Aorta (tissue), 5 donors: ENCODE measurements around the gene APOBEC3G. TPM values are rescaled to one million over a fixed set of nuclear protein-coding genes. Genes with fewer than 3 reads are reported as not detected.
"Not testable (repeated sequence)": the region's sequence is repeated elsewhere in the genome, so short reads cannot be mapped to it uniquely, and the experiment has no call there.

Experiments used
- ATAC-seq: fragments of 200-7000 bp; cut with Tn5 transposase; one replicate; pipeline ENCODE4 v1.9.1; 2022; ENCODE audit warnings: moderate library complexity; ENCODE audit not compliant: low FRiP score
- DNase-seq, 2 donors: peaks; one replicate each; pipeline ENCODE4 v3.0.0-alpha.2; 2020
- H3K27ac ChIP-seq, 2 donors: one replicate each; pipeline ENCODE4 v1.5.1; 2013; ENCODE audit warnings: low read length in 2 of 2, mild to moderate bottlenecking in 2 of 2, moderate library complexity in 2 of 2, control low read depth in 1 of 2, inconsistent platforms in 1 of 2, low read depth in 1 of 2
- H3K27me3 ChIP-seq, 2 donors: one replicate each; pipeline ENCODE4 v1.6.1; 2013; ENCODE audit warnings: control low read depth in 1 of 2, low read length in 1 of 2, mild to moderate bottlenecking in 1 of 2, moderate library complexity in 1 of 2; ENCODE audit not compliant: insufficient read depth in 2 of 2, control insufficient read depth in 1 of 2
- H3K36me3 ChIP-seq, 2 donors: one replicate each; pipeline ENCODE4 v1.6.1; 2013; ENCODE audit warnings: control low read depth in 1 of 2, low read length in 1 of 2, mild to moderate bottlenecking in 1 of 2; ENCODE audit not compliant: insufficient read depth in 2 of 2, control insufficient read depth in 1 of 2
- H3K4me1 ChIP-seq, 2 donors: one replicate each; pipeline ENCODE4 v1.6.1; 2013; ENCODE audit warnings: low read length in 2 of 2, control low read depth in 1 of 2, mild to moderate bottlenecking in 1 of 2, moderate library complexity in 1 of 2; ENCODE audit not compliant: insufficient read depth in 2 of 2, control insufficient read depth in 1 of 2
- H3K4me3 ChIP-seq, 2 donors: one replicate each; pipeline ENCODE4 v1.5.1; 2013; ENCODE audit warnings: low read length in 2 of 2, control low read depth in 1 of 2, mild to moderate bottlenecking in 1 of 2
- H3K9me3 ChIP-seq: one replicate; pipeline ENCODE4 v1.6.1; 2013; ENCODE audit warnings: mild to moderate bottlenecking, low read length; ENCODE audit not compliant: control insufficient read depth
- WGBS, 2 donors: extraction: QIAGEN DNeasy Blood & Tissue Kit; methylation state at CpG; one replicate each; pipeline ENCODE4 v1.1.7; 2013; 5-methylcytosine and 5-hydroxymethylcytosine counted together
- intact Hi-C, 2 donors: fragments of 100-400 bp; cut with DNase I; formaldehyde crosslinking; loops; one replicate each; pipeline versions ENCODE4 v1.14.2 to v1.15.0; 2022
- long read RNA-seq, 2 donors: library from polyadenylated mRNA; unstranded; transcript quantifications; one replicate each; pipeline ENCODE4 v2.0.0, GENCODE V29; 2020 to 2021
- polyA plus RNA-seq, 2 donors: library from polyadenylated mRNA; stranded (reverse); fragments of 200-250 nt; gene quantifications; one replicate each; pipeline ENCODE4 v1.2.3, GENCODE V29; 2013
- total RNA-seq, 2 donors: library from RNA; stranded (reverse); fragmentation: NEBNext Ultra II Directional; extraction: Animal tissue kit (Norgen Biotek cat#: 25700); gene quantifications; one replicate each; pipeline ENCODE4 v1.2.1, GENCODE V29; 2021
- donor health status: healthy with polysubstance abuse.
- donor health status: Bipolar disorder and iron deficiency.
- donor health status: DM: no; HTN: no; CAD: no.
- donor health status: DM: no; HTN: no; CAD: no.
- donor health status: DM: yes; HTN: yes; CAD: no.

APOBEC3G gene
- total RNA-seq, result 1 to 10 TPM; 7.0 to 9.5 TPM
- 10 to 100 TPM in 1 of 2 donors, 1 to 10 TPM in 1; 6.3 to 10.1 TPM for polyA plus RNA-seq
- long read RNA-seq, donor 1, transcript APOBEC3G-201 (8 exons, 1,834 nt), result major isoform, 42 of 54 reads
- long read RNA-seq, donor 1, partial matches to known transcripts, result 8 of 54 reads
- long read RNA-seq, donor 1, other reads (novel, unspliced or antisense), result 4 of 54 reads
- long read RNA-seq, donor 2, partial matches to known transcripts, result 0 of 6 reads
- long read RNA-seq, donor 2, other reads (novel, unspliced or antisense), result 1 of 6 reads

- H3K4me1 ChIP-seq, intact Hi-C loops, H3K27me3 ChIP-seq, H3K36me3 ChIP-seq, H3K4me3 ChIP-seq, H3K9me3 ChIP-seq, H3K27ac ChIP-seq: not testable (repeated sequence)
- WGBS, 2 donors, result 24 to 34% methylated on average over 13 to 15 of the region's 17 CpGs
- ATAC-seq (peak; percentile 84), DNase-seq (peak in 1 of 2 donors; percentile 76)
Measured at GRCh38 chr22:39077026-39077840, at the start of gene APOBEC3G. APOBEC3G (plus strand) TSS chr22:39077275; CDS start chr22:39077362, 87 bp downstream.

GRCh38 chr22:39027717-39028116, 49.4 kb upstream of the APOBEC3G start:
- DNase-seq (no peak), ATAC-seq (no peak)
- H3K27me3 ChIP-seq, result no peaks in the 10 kb centered on the region
- H3K4me3 ChIP-seq, result no peak overlapping the region
- WGBS, 2 donors, result 87 to 89% methylated on average over 4 of the region's 4 CpGs
- H3K27ac ChIP-seq, result no peak overlapping the region
- H3K36me3 ChIP-seq, result no peaks in the 10 kb centered on the region
- intact Hi-C loops, result no loop called here
- H3K9me3 ChIP-seq, result no peaks in the 10 kb centered on the region
- no peaks in the 10 kb centered on the region for H3K4me1 ChIP-seq

- Histone ChIP-seq H3K27ac (no peak overlapping the region), H3K36me3 (no peaks in the 10 kb centered on the region), H3K4me1 (no peaks in the 10 kb centered on the region), H3K9me3 (no peaks in the 10 kb centered on the region), H3K27me3 (no peaks in the 10 kb centered on the region), H3K4me3 (no peak overlapping the region)
- intact Hi-C loops, result no loop called here
- DNase-seq (no peak), ATAC-seq (no peak)
- 90 to 91% methylated on average over 11 of the region's 11 CpGs for WGBS, 2 donors
Measured at GRCh38 chr22:39028281-39028680, 48.8 kb upstream of the APOBEC3G start.

- H3K4me3 ChIP-seq, result no peak overlapping the region
- no peaks in the 10 kb centered on the region for H3K9me3 ChIP-seq
- 90 to 92% methylated on average over 13 of the region's 13 CpGs for WGBS, 2 donors
- intact Hi-C loops, result no loop called here
- H3K27ac ChIP-seq, result no peak overlapping the region
- no peak for ATAC-seq
- H3K4me1 ChIP-seq, result no peaks in the 10 kb centered on the region
- H3K27me3 ChIP-seq, result no peaks in the 10 kb centered on the region
- no peak for DNase-seq
- H3K36me3 ChIP-seq, result no peaks in the 10 kb centered on the region
Measured at GRCh38 chr22:39029227-39029626, 47.8 kb upstream of the APOBEC3G start.

- no peaks in the 10 kb centered on the region for H3K4me1 ChIP-seq
- WGBS, 2 donors, result 96 to 99% methylated on average over 14 of the region's 14 CpGs
- H3K36me3 ChIP-seq, result no peaks in the 10 kb centered on the region
- intact Hi-C loops, result no loop called here
- no peaks in the 10 kb centered on the region for H3K27me3 ChIP-seq
- no peak overlapping the region for H3K4me3 ChIP-seq
- H3K9me3 ChIP-seq, result no peaks in the 10 kb centered on the region
- ATAC-seq (no peak), DNase-seq (no peak)
- H3K27ac ChIP-seq, result no peak overlapping the region
Measured at GRCh38 chr22:39030705-39031104, 46.4 kb upstream of the APOBEC3G start.

GRCh38 chr22:39031434-39032295, 45.4 kb upstream of the APOBEC3G start:
- not testable (repeated sequence) for H3K36me3 ChIP-seq, ATAC-seq

GRCh38 chr22:39037071-39037470, 40.0 kb upstream of the APOBEC3G start:
- H3K27me3 ChIP-seq, ATAC-seq, H3K27ac ChIP-seq, H3K9me3 ChIP-seq, DNase-seq, H3K4me3 ChIP-seq, intact Hi-C loops, H3K4me1 ChIP-seq, H3K36me3 ChIP-seq: not testable (repeated sequence)
- 44 to 63% methylated on average over 2 of the region's 2 CpGs for WGBS, 2 donors

More at GRCh38 chr22:39031434-39032295, 45.4 kb upstream of the APOBEC3G start:
- H3K4me1 ChIP-seq, H3K27ac ChIP-seq, H3K27me3 ChIP-seq, DNase-seq, H3K9me3 ChIP-seq, H3K4me3 ChIP-seq, intact Hi-C loops: not testable (repeated sequence)
- 59 to 67% methylated on average over 15 to 17 of the region's 18 CpGs for WGBS, 2 donors

GRCh38 chr22:39039306-39040126, 37.6 kb upstream of the APOBEC3G start:
- Histone ChIP-seq H3K4me3 (no peak overlapping the region), H3K27ac (no peak overlapping the region)
- WGBS, 2 donors, result 93 to 94% methylated on average over 19 of the region's 19 CpGs

More at GRCh38 chr22:39039306-39040126, 37.6 kb upstream of the APOBEC3G start:
- Histone ChIP-seq H3K36me3 (no peaks in the 10 kb centered on the region), H3K27me3 (no peaks in the 10 kb centered on the region), H3K4me1 (no peaks in the 10 kb centered on the region), H3K9me3 (no peaks in the 10 kb centered on the region)
- ATAC-seq (no peak), DNase-seq (no peak)
- intact Hi-C loops, result no loop called here
